GM18861 (cell line): ENCODE measurements around the gene SUPT6H.

Experiments
- ATAC-seq: cut with Tn5 transposase; IDR thresholded peaks from one replicate; pipeline ENCODE4 v1.9.1; 2021; ENCODE audit not compliant: unreplicated experiment

SUPT6H gene

DNA sequence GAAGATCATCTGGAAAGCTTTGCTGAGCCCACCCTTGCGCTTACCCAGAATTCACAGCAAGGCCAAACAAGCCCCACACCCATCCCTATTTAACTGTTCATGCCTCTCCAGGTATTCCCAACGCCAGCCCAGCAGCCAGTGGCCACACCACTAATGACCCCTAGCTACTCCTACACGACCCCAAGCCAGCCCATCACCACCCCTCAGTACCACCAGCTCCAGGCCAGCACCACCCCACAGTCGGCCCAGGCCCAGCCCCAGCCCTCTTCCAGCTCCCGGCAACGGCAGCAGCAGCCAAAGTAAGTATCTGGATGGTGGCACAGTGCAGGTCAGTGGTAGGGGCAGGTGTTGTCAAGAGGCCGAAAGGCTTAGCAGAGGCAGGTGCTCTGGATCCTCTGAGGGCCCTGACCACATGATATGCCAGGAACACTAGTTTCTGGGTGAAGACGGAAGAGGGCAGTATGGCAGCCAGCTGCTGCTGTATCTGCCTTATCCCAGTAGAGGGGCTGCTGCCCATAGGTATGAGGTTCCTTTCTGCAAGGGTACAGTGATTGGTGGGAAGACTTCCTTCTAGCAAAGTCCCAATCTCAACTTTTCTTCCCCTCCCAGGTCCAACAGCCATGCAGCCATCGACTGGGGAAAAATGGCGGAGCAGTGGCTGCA, 39.0 kb downstream of the SUPT6H start:
- no peak for ATAC-seq

DNA sequence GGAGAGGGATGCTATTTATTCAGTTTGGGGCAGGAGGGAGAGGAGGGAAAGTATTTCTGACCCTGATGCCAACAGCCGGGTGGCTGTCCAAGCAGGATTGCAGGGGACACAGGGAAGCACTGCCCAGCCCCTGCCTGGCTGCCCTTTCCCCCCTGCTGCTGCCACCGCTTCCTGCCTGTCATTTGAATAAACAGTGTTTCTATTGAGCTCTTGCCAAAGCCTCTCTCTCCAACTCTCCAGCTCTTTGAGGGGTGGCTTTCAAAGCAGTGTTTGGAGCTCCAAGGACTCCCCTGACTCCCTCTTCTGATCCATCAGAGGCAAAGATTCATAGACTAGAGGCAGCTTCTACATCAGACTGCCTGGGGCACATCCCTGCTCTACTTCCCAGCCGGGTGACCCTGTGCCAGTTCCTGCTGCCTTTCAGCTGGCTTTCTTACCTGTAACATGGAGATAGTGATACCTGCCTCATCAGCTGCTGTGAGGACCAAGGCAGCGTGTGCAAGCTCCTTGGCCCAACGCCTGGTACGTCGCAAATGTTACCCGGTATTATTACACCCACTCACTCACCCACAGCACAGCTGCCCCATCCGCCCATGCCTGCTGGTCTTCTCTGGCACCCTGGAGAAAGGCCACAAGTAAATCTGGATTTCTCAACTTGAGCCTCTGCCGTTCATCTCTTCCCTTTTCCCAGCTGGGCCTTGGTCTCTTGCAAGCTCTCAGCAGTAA, 40.2 kb downstream of the SUPT6H start:
- no peak for ATAC-seq

DNA sequence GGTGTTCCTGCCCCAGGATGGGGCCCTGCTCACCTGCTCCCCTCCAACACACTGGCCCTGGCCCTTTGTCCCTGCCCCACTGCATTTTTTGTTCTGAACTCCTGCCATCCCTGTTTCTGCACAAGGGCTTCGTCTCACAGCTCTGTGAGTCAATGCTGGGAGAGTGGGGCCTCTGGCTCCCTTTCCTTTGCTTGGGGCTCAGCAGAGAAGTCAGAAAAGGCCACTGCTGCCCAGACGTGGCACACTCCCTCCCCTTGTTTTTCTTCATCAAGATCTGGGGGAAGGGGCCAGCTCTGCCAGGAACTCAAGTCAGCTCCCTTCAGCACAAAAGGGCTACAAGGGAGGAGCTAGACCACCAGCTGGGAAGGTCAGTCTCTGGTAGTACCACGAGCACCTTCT, 40.7 kb downstream of the SUPT6H start:
- ATAC-seq, result no peak

DNA sequence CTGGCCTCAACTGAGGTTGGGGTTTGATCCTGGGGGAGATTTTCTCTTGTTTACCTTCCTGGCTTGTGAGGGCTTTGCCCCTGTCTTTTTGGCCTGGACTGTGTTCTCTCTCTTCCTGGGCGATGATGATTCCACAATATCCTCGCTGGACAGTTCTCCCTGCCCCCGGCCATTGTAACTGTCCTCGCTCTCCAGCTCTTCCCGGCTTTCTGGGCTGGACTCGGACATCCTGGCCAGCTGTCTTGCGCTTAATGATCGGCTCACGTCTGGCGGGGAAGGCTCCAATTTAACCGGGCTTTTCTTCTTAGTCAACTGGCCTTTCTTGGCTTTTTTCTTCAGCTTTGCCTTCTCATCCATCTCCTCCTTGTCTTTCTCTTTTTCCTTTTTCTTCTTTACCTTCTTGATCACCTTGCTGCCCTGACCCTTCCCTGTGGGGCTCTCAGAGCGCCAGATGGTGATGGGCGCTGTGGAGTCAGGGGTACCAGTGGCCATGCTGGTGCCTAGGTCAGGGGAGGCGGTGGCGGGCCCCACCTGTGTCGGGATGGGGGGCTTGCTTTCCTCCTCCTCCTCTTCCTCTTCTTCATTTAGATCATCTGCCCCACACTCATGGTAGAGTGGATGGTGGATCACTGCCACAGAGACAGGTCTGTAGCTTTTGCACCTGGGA, 41.7 kb downstream of the SUPT6H start:
- ATAC-seq, result no peak

DNA sequence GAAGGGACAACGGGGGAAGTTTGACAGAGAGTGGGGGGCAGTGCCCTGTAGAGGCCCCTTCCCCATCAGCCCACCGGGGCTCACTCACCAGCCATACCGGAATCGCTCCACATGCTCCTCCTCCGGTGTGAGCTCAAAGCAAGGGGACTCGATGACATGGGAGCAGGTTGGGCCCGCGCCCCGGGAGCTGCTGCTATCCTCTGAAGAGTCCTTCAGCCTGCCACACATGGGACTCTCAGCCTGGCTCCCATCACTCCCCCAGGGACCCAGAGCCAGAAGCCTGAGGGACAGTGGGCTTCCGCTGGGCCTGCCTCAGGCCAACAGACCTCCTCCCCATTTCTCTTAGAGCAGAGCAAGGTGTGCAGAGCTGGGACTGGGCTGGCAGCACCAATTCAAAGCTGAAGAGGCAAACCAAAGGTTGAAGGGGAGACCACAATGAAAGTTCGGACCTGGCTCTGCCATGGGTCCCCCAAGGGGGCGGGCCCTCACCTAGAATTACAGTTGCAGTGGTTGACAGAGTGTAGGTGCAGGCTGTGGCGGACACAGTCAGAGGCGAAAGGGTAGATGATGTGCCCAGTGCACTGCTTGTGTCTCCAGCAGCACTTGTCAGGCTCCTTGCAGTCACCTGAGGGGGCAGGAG, 42.3 kb downstream of the SUPT6H start:
- ATAC-seq, result no peak

DNA sequence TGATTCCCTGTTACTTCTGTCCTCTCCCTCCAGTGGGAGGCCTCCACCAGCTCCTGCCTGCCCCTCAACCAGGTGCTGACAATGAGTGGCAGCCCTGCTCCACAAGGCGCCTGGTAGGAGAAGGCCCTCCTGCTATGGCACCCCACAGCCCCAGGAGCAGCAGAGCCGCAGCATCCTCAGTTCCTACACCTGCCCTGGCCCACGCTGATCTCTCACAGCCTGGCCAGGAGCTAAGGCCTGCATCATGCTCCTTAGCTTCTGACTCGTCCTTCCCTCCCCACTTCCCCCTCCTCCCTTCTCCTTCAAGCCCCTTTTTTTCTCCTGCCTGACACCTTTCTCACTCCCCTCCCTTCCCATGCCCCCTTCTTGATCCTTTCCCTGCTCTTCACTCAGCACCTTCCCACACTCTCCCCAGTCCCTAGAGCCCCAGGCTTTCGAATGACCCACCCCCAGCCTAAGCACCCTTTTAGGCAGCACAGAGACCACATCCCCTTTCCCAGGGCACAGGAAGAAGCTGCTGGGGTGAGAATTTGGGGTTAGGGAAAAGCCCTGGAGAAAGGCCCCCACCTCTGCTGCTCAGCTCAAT, 43.2 kb downstream of the SUPT6H start:
- ATAC-seq, result no peak

DNA sequence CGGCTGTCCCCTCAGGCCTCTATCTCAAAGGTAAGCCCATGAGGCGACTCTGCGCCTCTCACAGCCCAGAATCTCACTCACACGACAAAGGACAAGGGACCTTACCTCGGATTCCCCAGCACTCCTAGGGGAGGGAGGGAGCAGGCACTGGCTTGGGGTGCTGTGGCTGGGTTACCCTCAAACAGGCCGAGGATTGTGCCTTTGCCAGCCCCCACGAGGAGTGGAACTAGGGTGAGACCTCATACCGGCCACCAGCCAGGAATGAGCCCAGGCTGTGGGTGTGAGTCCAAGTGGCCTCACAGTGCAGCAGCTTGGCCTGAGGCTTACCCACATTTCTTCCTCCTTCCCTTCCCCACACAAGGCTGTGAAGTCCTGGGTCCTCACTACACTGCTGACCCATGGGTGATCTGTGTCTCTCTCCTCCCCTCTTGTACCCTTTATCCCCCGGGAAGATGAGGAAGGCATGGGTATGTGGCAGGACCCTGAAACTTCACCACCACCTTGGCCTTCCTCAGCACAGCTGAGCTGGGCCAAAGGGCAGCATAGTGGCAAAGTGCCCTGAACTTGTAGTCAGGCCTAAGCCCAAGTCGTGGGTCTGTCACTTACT, 43.8 kb downstream of the SUPT6H start:
- ATAC-seq, result no peak

DNA sequence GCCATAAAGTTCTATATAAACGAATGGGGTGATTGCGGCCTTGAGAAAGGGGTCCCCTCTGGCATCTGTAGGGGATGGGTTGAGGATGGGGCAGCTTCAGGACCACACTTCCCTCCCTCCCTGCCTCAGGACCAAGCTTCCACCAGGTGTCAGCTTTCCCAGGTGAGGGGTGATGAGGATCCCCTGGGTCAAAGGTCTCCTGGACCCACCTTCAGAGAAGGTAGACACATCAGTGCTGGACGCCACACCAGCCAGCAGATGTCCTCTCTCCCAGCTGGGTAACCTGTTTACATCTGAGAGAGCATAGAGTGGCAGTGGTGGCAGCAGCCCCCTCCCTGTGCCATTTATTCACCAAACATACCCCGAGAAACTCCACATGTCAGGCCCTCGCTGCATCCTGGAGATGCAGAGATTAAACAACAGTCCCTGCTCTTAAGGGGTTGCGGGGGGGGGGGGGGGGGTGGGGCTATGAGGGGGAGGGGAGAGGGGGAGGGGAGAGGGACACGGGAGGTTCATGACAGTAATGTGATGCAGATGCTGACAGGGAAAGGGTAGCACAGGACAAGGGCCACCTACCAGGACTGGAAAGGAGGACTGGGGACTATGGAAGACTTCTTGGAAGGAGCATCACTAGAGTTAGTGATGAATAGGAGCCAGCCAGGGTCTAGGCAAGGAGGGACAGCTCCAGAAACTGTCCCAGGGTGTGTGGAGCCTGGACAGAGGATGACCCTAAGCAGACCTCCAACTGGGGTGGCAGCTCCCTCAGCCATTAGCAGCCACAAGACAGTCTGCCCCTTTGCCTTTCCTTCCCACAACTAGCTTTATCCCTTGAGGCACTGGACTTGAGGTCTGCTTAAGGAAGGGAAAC, 44.7 kb downstream of the SUPT6H start:
- no peak for ATAC-seq

DNA sequence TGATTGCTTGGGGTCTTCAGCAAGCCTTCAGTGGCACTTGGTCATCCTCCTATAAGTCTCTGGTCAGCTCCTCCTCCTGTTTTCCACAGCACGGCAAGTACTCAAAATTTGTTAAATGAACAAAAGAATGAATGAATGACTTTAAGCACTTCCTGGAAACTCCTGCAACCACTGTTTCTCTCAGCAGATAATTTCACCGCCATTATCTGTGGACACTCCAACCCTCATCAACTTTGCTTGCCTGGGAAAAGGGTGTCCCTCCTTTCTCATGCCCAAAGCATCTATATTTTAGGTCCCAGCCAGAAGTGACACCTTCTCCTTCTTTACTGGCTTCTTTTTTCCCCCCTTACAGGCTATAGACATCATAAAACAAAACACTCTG, 45.3 kb downstream of the SUPT6H start:
- ATAC-seq, result no peak

DNA sequence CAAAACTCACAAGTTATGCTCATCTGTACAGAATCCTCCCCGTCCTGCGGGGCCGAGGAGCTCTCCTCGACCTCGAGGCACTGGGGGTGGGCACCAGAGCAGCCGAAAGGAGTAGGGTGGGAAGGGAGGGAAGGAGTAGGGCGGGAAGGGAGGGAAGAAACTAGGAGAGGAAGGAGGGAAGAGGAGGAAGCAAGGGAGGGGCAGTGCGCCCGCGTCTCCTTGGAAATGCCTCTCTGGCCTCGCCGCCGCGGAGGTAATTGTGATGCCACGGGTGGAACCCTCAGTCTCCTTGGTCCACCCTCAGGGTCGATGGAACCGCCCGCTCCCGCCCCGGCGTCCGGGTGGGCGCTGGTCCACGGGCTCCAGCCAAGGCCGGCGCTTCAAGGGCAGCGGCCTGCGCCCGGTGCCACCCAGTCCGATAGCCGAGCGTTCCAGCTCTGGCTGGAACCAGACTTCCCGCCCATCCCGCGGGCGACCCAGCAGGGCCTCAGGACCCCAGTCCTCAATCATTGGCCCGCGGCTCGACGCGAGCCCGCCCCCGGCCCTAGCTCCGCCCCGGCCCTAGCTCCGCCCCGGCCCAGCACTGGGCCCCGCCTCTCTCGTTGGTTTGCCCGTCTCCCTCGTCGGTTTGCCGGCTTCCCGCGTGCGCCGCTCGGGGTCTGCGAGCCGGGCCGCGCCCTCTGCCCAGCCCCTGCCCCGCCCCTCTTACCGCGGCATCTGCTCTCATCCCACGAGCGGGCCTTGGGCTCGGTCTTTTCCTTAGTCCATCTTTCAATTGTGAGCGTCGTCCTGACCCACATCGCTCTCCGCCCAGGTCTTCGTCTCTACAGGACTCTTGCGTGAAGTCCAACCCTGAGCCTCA, 49.1 kb downstream of the SUPT6H start:
- peak; percentile 63 for ATAC-seq

DNA sequence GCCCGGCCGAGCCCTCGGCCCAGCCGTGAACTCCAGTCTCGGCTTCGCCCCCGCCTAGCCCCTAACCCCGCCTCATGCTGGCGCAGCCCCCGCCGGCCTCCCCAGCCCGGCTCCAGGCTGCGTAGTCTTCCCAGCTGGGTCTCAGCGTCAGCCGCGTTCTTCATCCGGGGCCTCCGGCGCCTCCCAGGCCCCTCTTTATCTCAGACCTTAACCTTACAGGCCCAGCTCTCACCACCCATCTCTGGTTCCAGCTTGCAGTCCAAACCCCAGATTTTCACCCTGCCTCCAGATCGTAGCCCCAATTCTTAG, 49.7 kb downstream of the SUPT6H start, which contains the start of gene PROCA1:
PROCA1 (minus strand) TSS at position 166 of the 309 bp plus-strand sequence. CDS start 228 bp downstream, outside the sequence.
- peak; percentile 15 for ATAC-seq

DNA sequence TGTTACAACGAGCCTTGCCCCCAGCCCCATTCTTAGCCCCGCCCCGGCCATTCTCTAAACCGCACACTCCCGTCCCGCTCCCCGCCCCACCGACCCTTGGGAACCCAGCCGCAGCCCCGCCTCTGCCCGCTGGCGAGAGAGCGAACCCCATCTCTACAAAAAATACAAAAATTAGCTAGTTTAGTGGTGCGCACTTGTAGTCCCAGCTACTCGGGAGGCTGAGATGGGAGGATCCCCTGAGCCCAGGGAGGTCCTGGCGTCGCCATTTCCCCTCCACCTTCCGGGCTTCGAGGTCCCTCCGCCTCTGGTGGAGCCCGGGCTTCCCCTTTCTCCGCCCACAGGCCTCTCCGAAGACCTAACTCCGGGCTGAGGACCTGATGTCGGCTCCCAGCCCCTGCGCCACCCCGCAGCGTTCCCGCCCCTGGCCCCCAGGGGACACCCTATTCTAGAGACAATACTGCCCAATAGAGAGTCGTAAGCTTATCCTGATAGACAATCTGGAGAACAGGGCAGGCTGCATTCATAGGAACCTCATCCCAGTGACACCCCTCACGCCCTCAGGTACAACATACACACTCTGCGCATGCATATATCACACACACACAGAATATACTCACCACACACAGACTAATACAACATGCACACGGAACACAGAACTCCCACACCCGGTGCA, 50.2 kb downstream of the SUPT6H start:
- no peak for ATAC-seq

DNA sequence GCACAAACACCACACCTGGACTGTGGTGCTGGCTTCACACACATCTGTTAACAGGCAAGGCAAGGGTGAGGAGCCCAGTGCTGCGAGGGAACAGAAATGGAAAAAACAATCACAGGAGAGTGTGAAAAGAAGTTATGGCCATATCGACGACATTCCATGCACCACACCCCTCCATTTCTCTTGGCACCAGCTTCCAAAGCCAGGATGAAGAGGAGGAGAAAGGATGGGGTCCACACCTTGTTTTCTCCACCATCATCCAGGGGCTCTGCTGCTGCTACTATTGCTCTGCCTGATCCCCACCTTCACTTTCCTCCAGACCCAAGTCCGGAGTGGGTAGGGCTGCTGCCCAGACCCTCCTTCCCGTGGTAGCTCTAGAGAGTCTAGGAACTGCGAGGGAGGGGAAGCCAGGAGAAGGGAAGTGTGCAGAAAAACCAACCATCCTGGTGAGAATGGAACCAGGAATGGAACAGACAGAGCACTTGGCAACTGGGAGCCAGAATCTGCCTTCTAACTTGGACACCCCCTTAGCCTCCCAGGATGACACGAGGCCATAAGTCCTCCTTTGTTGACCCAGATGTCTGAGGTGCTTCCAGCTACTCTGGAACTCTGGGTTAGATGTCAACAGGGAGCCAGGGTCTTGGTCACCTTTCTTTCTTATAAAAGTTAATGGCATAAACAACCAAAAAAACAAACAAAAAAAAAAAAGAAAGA, 50.9 kb downstream of the SUPT6H start:
- no peak for ATAC-seq

DNA sequence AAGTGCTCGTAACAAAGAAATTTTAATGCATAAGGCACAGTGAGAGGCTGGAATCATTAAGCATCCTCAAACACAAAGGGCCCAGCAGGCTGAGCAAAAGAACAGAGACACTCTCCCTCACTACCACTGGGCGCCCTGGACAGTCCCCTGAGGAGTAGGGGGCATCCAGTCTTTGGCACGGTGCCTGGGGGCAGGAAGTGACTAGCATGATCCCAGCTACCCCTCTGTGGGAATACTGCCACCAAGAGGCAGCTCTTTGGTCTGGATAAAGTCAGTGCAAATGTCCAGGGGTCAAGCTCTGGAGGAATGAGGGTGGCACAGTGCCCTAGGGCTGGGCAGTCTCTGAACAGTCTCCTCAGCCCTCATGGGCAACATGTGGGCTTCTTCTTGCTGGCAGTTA, 52.3 kb downstream of the SUPT6H start:
- ATAC-seq, result no peak

DNA sequence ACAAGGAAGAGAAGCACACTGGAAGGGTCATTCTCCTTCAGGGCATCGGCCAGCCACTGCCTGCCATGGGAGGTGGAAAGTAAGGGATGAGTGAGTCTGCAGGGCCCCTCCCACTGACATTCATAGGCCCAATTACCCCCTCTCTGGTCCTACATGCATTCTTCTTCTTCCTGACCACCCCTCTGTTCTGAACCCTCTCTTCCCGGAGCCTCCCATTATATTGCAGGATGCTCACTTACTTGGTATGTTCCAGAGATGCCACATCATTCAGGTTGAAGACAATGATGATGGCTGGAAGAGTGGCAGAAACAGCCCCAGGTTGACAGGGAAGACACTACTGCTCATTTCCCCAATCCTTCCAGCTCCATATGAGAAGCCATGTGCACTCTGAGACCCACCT, 53.2 kb downstream of the SUPT6H start:
- ATAC-seq, result no peak

DNA sequence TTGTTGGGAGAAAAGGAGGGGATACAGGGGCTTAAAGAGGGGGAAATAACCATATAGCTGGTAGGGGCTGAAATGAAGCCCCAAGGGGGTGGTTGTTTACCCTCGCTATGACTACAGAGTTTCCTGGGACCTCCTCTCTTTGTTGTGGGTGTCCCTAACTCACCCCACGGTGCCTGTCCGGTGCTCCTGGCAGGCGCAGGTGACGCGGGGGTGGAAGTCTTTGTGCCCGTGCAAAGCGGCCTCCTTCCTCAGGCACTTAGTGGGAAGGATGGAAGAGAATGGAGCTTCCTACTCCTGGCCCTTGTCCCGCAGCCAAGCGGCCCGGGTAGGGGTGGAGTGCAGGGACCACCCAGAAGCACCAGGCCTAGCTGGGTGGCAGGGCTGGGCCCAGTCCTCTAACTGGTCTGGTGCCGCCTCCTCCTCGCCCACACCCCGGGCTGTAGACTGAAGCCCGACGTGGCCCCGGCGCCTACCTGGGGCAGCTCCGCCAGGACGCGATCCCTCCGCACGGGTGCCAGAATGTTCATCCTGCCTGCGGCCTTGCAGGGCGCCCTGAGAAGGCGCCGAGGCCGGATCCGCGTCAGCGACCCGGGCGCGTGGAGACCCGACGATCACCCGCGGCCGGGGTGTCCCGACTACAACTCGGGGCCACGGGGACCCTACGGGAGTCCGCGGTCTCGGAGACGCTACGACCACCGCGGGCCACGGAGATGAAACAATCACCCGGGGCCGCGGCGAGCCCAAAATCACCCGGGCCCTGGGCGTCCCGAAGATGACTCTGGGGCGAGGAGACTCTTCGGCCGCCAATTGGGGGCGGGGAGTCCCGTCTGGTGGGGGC, 55.0 kb downstream of the SUPT6H start:
- ATAC-seq, result no peak
